ENCODE measurements around the gene INVS.

INVS gene

GRCh38 chr9:100340224-100340623 lies 241.2 kb downstream of the INVS start:
- no peak for DNase-seq

- no peak for DNase-seq
These were observed 242.8 kb downstream of the INVS start for GRCh38 chr9:100341889-100342288.

DNA sequence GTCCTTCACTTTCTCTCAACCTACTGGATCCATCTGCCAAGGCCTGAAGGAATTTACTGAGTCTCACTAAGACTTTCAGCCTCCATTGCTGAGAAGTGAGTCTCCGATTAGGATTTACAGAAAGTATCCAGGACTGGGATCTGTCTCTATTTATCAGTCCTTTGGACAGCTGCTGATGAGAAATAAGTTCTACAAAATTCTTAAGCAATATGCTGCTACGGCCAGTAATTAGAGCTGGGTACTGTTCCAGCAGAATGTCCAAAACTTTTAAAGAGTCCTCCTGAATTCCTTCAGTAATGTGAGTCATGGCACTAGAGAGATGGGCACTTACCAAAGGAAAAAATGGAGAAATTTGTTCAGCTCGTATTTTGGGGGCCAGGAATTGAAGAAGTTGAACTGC lies 247.8 kb downstream of the INVS start:
- no peak for DNase-seq

DNA sequence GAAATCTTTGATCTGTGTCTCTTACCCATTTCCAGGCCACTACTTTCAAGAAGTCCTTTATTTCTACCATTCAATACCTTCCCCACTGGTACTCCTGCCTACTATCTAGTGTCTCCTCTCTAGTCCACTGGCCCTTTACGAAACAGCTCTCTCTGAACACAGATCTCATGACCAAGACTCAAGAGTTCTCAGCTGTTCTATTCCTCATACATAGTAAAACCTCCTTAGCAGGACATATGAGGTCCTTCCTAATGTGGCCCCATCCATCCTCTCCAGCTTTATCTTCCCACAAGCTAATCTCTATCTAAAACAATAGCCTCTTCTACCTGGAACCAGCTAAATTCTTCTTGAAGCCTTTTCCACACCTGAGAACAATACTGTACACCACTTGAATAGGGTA lies 251.1 kb downstream of the INVS start:
- no peak for DNase-seq

Measured in effector CD8-positive, alpha-beta T cell (primary cell).